Measurements from ENCODE around the gene SOX9.

DNA sequence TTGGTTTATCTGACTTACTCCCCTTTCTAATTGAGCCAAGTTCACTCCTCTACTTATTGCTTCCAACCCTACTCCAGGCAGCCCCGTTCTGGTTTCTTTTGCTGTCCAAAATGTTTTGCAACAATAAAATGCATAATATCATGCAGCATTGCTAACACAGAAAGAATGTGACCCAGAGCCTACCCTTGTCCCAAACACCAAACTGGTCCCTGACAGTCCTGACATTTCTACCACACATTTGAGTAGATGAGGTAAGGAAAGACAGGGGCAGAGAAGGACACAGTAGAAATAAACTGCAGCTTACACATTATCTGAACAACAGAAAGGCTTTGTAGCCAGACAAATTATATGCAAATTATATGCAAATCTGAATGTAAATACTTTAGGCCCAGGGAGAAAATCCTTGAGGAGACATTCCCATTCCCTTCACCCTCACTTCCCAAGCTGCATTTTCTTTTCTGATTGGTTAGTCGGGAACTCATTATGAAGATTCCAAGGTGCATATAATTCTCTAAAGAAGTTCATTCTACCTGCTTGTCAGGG is 31.6 kb downstream of the SOX9 start:
- TF ChIP-seq, protein P1, sequence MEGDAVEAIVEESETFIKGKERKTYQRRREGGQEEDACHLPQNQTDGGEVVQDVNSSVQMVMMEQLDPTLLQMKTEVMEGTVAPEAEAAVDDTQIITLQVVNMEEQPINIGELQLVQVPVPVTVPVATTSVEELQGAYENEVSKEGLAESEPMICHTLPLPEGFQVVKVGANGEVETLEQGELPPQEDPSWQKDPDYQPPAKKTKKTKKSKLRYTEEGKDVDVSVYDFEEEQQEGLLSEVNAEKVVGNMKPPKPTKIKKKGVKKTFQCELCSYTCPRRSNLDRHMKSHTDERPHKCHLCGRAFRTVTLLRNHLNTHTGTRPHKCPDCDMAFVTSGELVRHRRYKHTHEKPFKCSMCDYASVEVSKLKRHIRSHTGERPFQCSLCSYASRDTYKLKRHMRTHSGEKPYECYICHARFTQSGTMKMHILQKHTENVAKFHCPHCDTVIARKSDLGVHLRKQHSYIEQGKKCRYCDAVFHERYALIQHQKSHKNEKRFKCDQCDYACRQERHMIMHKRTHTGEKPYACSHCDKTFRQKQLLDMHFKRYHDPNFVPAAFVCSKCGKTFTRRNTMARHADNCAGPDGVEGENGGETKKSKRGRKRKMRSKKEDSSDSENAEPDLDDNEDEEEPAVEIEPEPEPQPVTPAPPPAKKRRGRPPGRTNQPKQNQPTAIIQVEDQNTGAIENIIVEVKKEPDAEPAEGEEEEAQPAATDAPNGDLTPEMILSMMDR (IDR thresholded peaks at IDR 0.05), result no peak
- no peak for TF ChIP-seq POLR2A (IDR thresholded peaks at IDR 0.05)

All from thyroid gland (tissue), 4 donors.